Glutamatergic neuron (in vitro differentiated cells): ENCODE results near the gene MYRIP. TPM values are rescaled to one million over a fixed set of nuclear protein-coding genes. Genes with fewer than 3 reads are reported as not detected.

Experiments used
- DNase-seq: peaks from one replicate; pipeline ENCODE4 v3.0.0; 2022
- H3K27ac Mint-ChIP-seq: one replicate; pipeline ENCODE4 v1.8.0; 2020; ENCODE audit warnings: mild to moderate bottlenecking, mixed read lengths, inconsistent platforms; ENCODE audit not compliant: unreplicated experiment
- H3K27me3 Mint-ChIP-seq: one replicate; pipeline ENCODE4 v1.8.0; 2020; ENCODE audit warnings: mild to moderate bottlenecking, moderate library complexity, mixed read lengths, inconsistent platforms; ENCODE audit not compliant: unreplicated experiment
- H3K36me3 Mint-ChIP-seq: one replicate; pipeline ENCODE4 v1.8.0; 2020; ENCODE audit warnings: mild to moderate bottlenecking, mixed read lengths, inconsistent platforms; ENCODE audit not compliant: unreplicated experiment
- H3K4me1 Mint-ChIP-seq: one replicate; pipeline ENCODE4 v1.8.0; 2020; ENCODE audit warnings: mild to moderate bottlenecking, low read depth, mixed read lengths, inconsistent platforms; ENCODE audit not compliant: unreplicated experiment
- H3K4me3 Mint-ChIP-seq: one replicate; pipeline ENCODE4 v1.8.0; 2020; ENCODE audit warnings: mild to moderate bottlenecking, mixed read lengths, inconsistent platforms; ENCODE audit not compliant: unreplicated experiment
- H3K9me3 Mint-ChIP-seq: one replicate; pipeline ENCODE4 v1.8.0; 2020; ENCODE audit warnings: mild to moderate bottlenecking, moderate library complexity, mixed read lengths, inconsistent platforms; ENCODE audit not compliant: unreplicated experiment
- total RNA-seq: library from RNA; stranded (reverse); fragmentation: NEBNext Ultra II Directional; extraction: Animal tissue kit (Norgen Biotek cat#: 25700); gene quantifications from one replicate; pipeline ENCODE4 v1.2.1, GENCODE V29; 2021; ENCODE audit not compliant: unreplicated experiment
- TF ChIP-seq, protein P1 (sequence below): fragments of 200-600 bp; sonication (generic); IDR thresholded peaks from one replicate; pipeline ENCODE4 v1.5.0; 2021; ENCODE audit not compliant: partially characterized antibody, unreplicated experiment

MYRIP gene
- total RNA-seq, 1 donor from 2014 or later: 1.8 TPM

DNA sequence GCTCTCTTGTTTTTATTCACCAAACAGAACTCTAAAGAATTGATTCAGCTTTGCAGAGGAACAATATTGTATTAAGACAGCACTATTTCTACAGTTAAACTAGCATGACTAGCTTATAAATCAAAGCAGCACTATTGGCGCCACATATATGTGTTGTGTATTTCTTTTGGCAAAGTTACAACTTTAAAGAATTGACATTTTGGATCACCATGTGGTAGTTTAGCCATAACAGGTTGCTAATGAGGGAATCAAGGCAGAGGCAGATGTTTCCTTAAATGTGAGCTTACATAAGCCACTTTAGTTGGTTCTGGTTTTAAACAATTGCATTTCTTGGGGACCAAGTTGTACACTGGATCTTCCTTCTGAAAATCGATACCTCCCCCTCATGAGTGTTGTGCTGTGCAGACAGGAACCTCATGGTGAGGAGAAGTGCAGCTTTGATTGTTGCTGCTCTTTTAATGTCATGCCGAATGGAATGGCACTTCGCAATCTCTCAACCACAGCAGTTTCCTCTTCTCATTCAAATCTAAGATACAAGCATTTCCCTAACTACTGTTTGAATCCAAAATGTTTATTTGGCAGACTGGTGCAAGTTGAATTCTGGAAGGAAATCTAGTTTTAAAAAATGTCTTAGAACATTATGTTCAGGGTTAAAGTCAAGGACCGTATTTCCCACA is 151.2 kb downstream of the MYRIP start:
- Mint-ChIP-seq H3K27me3 (no peaks in the 10 kb centered on the region), H3K4me1 (peaks cover 2% of the 10 kb centered on the region), H3K36me3 (peaks cover 7% of the 10 kb centered on the region), H3K4me3 (no peak overlapping the region), H3K9me3 (peaks cover 2% of the 10 kb centered on the region), H3K27ac (no peak overlapping the region)
- TF ChIP-seq, protein P1, sequence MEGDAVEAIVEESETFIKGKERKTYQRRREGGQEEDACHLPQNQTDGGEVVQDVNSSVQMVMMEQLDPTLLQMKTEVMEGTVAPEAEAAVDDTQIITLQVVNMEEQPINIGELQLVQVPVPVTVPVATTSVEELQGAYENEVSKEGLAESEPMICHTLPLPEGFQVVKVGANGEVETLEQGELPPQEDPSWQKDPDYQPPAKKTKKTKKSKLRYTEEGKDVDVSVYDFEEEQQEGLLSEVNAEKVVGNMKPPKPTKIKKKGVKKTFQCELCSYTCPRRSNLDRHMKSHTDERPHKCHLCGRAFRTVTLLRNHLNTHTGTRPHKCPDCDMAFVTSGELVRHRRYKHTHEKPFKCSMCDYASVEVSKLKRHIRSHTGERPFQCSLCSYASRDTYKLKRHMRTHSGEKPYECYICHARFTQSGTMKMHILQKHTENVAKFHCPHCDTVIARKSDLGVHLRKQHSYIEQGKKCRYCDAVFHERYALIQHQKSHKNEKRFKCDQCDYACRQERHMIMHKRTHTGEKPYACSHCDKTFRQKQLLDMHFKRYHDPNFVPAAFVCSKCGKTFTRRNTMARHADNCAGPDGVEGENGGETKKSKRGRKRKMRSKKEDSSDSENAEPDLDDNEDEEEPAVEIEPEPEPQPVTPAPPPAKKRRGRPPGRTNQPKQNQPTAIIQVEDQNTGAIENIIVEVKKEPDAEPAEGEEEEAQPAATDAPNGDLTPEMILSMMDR: no peak
- DNase-seq: no peak

DNA sequence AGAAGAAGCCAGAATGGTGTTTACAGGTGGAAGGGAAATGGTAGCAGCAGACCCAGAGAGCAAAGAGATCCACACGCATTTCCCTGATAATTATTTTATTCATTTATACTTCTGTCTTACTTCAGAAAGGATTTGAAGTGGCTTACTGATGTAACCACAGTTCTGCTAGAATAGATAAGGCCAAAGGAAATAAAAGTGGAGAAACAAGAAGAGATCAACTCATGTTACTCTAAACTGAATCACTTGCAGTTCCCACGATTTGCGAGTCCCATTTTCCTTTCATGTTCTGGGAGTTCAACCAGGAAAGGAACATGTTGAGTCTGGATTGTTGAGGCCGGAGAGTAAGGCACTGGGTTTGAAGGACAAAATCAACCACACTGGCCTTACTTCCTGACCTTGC is 151.8 kb downstream of the MYRIP start:
- Mint-ChIP-seq H3K36me3 (peaks cover 4% of the 10 kb centered on the region), H3K4me1 (peaks cover 2% of the 10 kb centered on the region), H3K27ac (no peak overlapping the region), H3K4me3 (no peak overlapping the region), H3K9me3 (peaks cover 2% of the 10 kb centered on the region), H3K27me3 (no peaks in the 10 kb centered on the region)
- TF ChIP-seq, protein P1: no peak
- DNase-seq: no peak

DNA sequence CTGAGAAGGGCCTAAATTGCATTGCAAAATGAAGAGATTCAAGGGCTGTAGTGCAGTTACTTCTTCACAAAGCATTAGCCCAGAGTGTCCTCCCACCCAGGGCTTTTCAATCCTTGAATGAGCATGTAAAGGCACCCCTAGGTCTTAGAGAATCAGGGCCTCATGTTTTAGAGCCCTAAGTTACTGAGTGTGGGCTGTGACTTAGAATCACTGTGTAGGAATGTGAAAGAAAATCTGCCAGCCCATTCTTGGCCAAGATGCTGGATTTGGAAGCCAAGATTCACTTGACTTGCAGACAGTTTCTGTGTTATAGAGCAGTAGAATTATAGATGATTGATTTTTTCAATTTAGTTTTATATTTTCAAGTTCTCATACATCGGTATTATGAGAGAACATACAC is 153.2 kb downstream of the MYRIP start:
- TF ChIP-seq, protein P1: no peak
- Mint-ChIP-seq H3K27me3 (no peaks in the 10 kb centered on the region), H3K27ac (no peak overlapping the region), H3K4me3 (no peak overlapping the region), H3K9me3 (no peaks in the 10 kb centered on the region), H3K4me1 (peaks cover 2% of the 10 kb centered on the region), H3K36me3 (no peaks in the 10 kb centered on the region)
- DNase-seq: no peak

DNA sequence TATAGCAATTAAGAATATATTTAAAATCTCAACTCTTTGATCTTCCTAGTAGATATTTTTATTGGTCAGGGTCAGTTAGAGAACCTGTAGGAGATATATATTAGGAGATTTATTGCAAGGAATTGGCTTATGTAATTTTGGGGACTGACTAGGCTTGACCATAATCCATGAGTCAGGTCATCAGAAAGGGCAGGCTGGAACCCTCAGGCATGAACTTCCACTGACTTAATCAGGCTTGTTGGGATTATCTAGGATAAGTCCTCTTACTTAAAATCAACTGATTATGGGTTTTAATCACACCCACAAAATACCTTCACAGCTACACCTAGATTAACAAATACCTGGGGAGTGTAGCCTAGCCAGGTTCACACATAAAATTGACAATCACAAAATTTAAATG is 156.1 kb downstream of the MYRIP start:
- DNase-seq: no peak
- Mint-ChIP-seq H3K27me3 (no peaks in the 10 kb centered on the region), H3K27ac (no peak overlapping the region), H3K9me3 (no peaks in the 10 kb centered on the region), H3K4me1 (peaks cover 1% of the 10 kb centered on the region), H3K4me3 (no peak overlapping the region), H3K36me3 (no peaks in the 10 kb centered on the region)
- TF ChIP-seq, protein P1: no peak

DNA sequence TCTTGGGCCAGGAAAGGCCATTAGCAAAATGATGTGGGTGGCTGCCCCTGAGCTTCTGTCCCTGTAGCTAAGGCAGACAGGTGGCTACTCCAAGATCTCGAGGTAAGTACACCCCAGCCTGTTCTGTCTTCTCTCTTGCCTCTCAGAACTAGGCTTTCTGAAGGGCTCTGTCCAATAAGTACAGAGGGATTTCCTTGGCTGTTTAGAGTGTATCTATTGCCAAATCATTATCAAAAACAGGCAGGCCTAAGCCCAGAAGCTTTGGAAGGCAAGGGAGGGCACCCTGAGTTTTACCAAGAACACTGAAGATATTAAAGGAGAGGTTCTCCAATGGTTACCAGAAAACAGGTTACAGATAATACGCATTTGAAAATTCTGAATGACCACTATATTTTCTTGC is 156.6 kb downstream of the MYRIP start:
- Mint-ChIP-seq H3K27ac (no peak overlapping the region), H3K36me3 (no peaks in the 10 kb centered on the region), H3K27me3 (no peaks in the 10 kb centered on the region), H3K4me3 (no peak overlapping the region), H3K4me1 (no peaks in the 10 kb centered on the region), H3K9me3 (no peaks in the 10 kb centered on the region)
- DNase-seq: no peak
- TF ChIP-seq, protein P1: no peak
